DND-41 (cell line): ENCODE results near the gene NR1I2.

ENCODE experiments used
- CTCF ChIP-seq: IDR thresholded peaks from 2 replicates; pipeline ENCODE4 v1.5.1; 2012; ENCODE audit warnings: borderline replicate concordance, low read length, moderate library complexity, mild to moderate bottlenecking; ENCODE audit not compliant: poor library complexity, severe bottlenecking; ENCODE audit errors: extremely low read depth
- EZH2 ChIP-seq: IDR thresholded peaks from 3 replicates; pipeline ENCODE4 v1.6.1; 2012; ENCODE audit warnings: borderline replicate concordance, low read depth, mild to moderate bottlenecking, moderate library complexity, low read length, inconsistent platforms; ENCODE audit not compliant: severe bottlenecking

DNA sequence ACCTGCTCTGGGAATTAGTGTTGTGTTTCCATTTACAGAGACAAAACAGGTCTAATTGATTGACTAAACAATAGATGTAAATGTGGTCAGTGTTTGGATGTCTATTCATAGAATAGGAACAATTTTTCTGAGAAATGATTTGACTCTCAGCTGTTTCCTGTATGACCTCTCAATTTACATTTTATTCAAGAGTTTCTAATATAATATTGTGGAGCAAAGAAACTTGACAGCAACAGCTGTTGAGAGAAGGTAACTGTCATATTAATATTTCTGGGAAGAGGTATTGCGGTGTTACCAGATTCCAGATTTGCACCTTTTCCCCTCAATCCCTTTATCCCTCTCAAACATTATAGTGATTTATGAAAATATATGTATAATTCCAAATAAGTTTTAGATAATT is 3.7 kb upstream of the NR1I2 start:
- TF ChIP-seq CTCF (no peak), EZH2 (no peak)
